ENCODE results near the gene P4HB.
A peak's percentile ranks its signal among the peaks of the same experiment; 100 is the strongest.

The P4HB gene

GRCh38 chr17:81888105-81888987, 28.0 kb upstream of the P4HB start:
- peak overlapping the region; percentile 98 for H3K27ac ChIP-seq
- POLR2A ChIA-PET (ENCODE audit: low non-redundant PET), result no interaction called here
- TF ChIP-seq, protein P1, sequence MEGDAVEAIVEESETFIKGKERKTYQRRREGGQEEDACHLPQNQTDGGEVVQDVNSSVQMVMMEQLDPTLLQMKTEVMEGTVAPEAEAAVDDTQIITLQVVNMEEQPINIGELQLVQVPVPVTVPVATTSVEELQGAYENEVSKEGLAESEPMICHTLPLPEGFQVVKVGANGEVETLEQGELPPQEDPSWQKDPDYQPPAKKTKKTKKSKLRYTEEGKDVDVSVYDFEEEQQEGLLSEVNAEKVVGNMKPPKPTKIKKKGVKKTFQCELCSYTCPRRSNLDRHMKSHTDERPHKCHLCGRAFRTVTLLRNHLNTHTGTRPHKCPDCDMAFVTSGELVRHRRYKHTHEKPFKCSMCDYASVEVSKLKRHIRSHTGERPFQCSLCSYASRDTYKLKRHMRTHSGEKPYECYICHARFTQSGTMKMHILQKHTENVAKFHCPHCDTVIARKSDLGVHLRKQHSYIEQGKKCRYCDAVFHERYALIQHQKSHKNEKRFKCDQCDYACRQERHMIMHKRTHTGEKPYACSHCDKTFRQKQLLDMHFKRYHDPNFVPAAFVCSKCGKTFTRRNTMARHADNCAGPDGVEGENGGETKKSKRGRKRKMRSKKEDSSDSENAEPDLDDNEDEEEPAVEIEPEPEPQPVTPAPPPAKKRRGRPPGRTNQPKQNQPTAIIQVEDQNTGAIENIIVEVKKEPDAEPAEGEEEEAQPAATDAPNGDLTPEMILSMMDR (conservative IDR thresholded peaks at IDR 0.05; ENCODE audit: low read depth), result no peak
- no peak for DNase-seq (ENCODE audit: low spot score)
- CTCF ChIA-PET, result no interaction called here

- ChIA-PET POLR2A (ENCODE audit: low non-redundant PET) (no interaction called here), CTCF (interaction anchor here (0.8 kb wide), 1 partner anchor 27 kb away, joined by 3 read pairs; no protein-coding TSS in a partner anchor)
- TF ChIP-seq, protein P1 (conservative IDR thresholded peaks at IDR 0.05; ENCODE audit: low read depth), result no peak
- no peak for DNase-seq (ENCODE audit: low spot score)
- peak overlapping the region; percentile 98 for H3K27ac ChIP-seq
Measured at GRCh38 chr17:81885869-81886548, 25.7 kb upstream of the P4HB start.

- ChIA-PET POLR2A (ENCODE audit: low non-redundant PET) (interaction anchor here (0.6 kb wide), 1 partner anchor 16 kb away, joined by 3 read pairs; no protein-coding TSS in a partner anchor), CTCF (no interaction called here)
- no peak for DNase-seq (ENCODE audit: low spot score)
Measured at GRCh38 chr17:81885454-81885853, 25.1 kb upstream of the P4HB start.

DNA sequence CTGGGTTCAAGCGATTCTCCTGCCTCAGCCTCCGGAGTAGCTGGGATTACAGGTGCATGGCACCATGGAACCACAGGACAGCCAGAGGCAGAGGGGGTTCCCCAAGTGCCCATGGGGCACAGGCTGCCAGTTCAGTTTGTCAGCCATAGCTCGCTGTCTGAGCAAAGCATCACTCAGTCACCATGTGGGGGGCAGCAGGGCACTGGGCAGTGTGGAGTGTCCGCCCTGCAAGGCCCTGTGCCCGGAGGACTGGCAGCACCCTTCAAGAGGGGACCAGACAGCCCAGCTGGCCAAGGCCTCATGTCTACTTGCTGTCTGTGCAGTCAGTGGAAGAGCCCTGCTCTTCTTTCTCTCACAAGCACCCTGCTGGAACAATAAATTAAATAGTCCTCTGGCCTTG, 24.6 kb upstream of the P4HB start:
- CTCF ChIA-PET, result no interaction called here
- POLR2A ChIA-PET (ENCODE audit: low non-redundant PET), result interaction anchor here (0.6 kb wide), 1 partner anchor 16 kb away, joined by 3 read pairs; no protein-coding TSS in a partner anchor
- TF ChIP-seq, protein P1 (conservative IDR thresholded peaks at IDR 0.05; ENCODE audit: low read depth), result no peak
- DNase-seq (ENCODE audit: low spot score), result no peak
- peak overlapping the region; percentile 98 for H3K27ac ChIP-seq

More at GRCh38 chr17:81885454-81885853, 25.1 kb upstream of the P4HB start:
- peak overlapping the region; percentile 98 for H3K27ac ChIP-seq
- TF ChIP-seq, protein P1 (conservative IDR thresholded peaks at IDR 0.05; ENCODE audit: low read depth), result no peak

- POLR2A ChIA-PET (ENCODE audit: low non-redundant PET), result no interaction called here
- no peak for DNase-seq (ENCODE audit: low spot score)
- CTCF ChIA-PET, result interaction anchor here (1.2 kb wide), 1 partner anchor 75 kb away, joined by 4 read pairs; no protein-coding TSS in a partner anchor
- peak overlapping the region; percentile 98 for H3K27ac ChIP-seq
- TF ChIP-seq, protein P1 (conservative IDR thresholded peaks at IDR 0.05; ENCODE audit: low read depth), result no peak
Measured at GRCh38 chr17:81884520-81884919, 24.2 kb upstream of the P4HB start.

- CTCF ChIA-PET, result interaction anchor here (0.6 kb wide), 1 partner anchor 508 kb away, joined by 4 read pairs; no protein-coding TSS in a partner anchor
- TF ChIP-seq, protein P1 (conservative IDR thresholded peaks at IDR 0.05; ENCODE audit: low read depth), result no peak
- peak overlapping the region; percentile 44 for H3K27ac ChIP-seq
- POLR2A ChIA-PET (ENCODE audit: low non-redundant PET), result no interaction called here
- DNase-seq (ENCODE audit: low spot score), result no peak
Measured at GRCh38 chr17:81879121-81879520, 18.8 kb upstream of the P4HB start.
